ENCODE data around the gene ANXA2. TPM values are rescaled to one million over a fixed set of nuclear protein-coding genes. Genes with fewer than 3 reads are reported as not detected.
A peak's percentile ranks its signal among the peaks of the same experiment; 100 is the strongest.

The ANXA2 gene
- total RNA-seq (100 to 1,000 TPM; 326 to 733 (median 480) TPM), polyA plus RNA-seq (1,000 to 10,000 TPM in 1 of 3 donors, 100 to 1,000 TPM in 2; 314 to 1,002 (median 476) TPM)
- long read RNA-seq, donor 1, transcript ANXA2-204 (13 exons, 1,435 nt) = major isoform, 59 of 116 reads
- long read RNA-seq, donor 1, partial matches to known transcripts = 52 of 116 reads
- long read RNA-seq, donor 1, other reads (novel, unspliced or antisense) = 0 of 116 reads
- long read RNA-seq, donor 2, transcript ANXA2-204 (13 exons, 1,435 nt) = major isoform, 42 of 64 reads
- long read RNA-seq, donor 2, partial matches to known transcripts = 20 of 64 reads
- long read RNA-seq, donor 2, other reads (novel, unspliced or antisense) = 0 of 64 reads
- long read RNA-seq, donor 3, transcript ANXA2-204 (13 exons, 1,435 nt) = major isoform, 117 of 204 reads
- long read RNA-seq, donor 3, partial matches to known transcripts = 74 of 204 reads
- long read RNA-seq, donor 3, other reads (novel, unspliced or antisense) = 5 of 204 reads
- long read RNA-seq, donor 4, transcript ANXA2-203 (14 exons, 1,444 nt) = minor isoform, 41 of 1,073 reads
- long read RNA-seq, donor 4, transcript ANXA2-204 (13 exons, 1,435 nt) = major isoform, 931 of 1,073 reads
- long read RNA-seq, donor 4, partial matches to known transcripts = 34 of 1,073 reads
- long read RNA-seq, donor 4, other reads (novel, unspliced or antisense) = 62 of 1,073 reads
- long read RNA-seq, donor 5, transcript ANXA2-203 (14 exons, 1,444 nt) = minor isoform, 49 of 920 reads
- long read RNA-seq, donor 5, transcript ANXA2-202 (14 exons, 1,676 nt) = minor isoform, 5 of 920 reads
- long read RNA-seq, donor 5, transcript ANXA2-204 (13 exons, 1,435 nt) = major isoform, 801 of 920 reads
- long read RNA-seq, donor 5, partial matches to known transcripts = 22 of 920 reads
- long read RNA-seq, donor 5, other reads (novel, unspliced or antisense) = 42 of 920 reads
- long read RNA-seq, donor 6, transcript ANXA2-204 (13 exons, 1,435 nt) = major isoform, 513 of 603 reads
- long read RNA-seq, donor 6, transcript ANXA2-203 (14 exons, 1,444 nt) = minor isoform, 22 of 603 reads
- long read RNA-seq, donor 6, partial matches to known transcripts = 31 of 603 reads
- long read RNA-seq, donor 6, other reads (novel, unspliced or antisense) = 34 of 603 reads
- long read RNA-seq, donor 7, transcript ANXA2-204 (13 exons, 1,435 nt) = major isoform, 35 of 48 reads
- long read RNA-seq, donor 7, partial matches to known transcripts = 12 of 48 reads
- long read RNA-seq, donor 7, other reads (novel, unspliced or antisense) = 0 of 48 reads
- long read RNA-seq, donor 8, transcript ANXA2-204 (13 exons, 1,435 nt) = major isoform, 108 of 182 reads
- long read RNA-seq, donor 8, partial matches to known transcripts = 64 of 182 reads
- long read RNA-seq, donor 8, other reads (novel, unspliced or antisense) = 5 of 182 reads
- long read RNA-seq, donor 9, transcript ANXA2-203 (14 exons, 1,444 nt) = minor isoform, 5 of 128 reads
- long read RNA-seq, donor 9, transcript ANXA2-204 (13 exons, 1,435 nt) = major isoform, 56 of 128 reads
- long read RNA-seq, donor 9, partial matches to known transcripts = 59 of 128 reads
- long read RNA-seq, donor 9, other reads (novel, unspliced or antisense) = 5 of 128 reads
- long read RNA-seq, donor 10, transcript ANXA2-203 (14 exons, 1,444 nt) = minor isoform, 5 of 52 reads
- long read RNA-seq, donor 10, transcript ANXA2-204 (13 exons, 1,435 nt) = major isoform, 29 of 52 reads
- long read RNA-seq, donor 10, partial matches to known transcripts = 18 of 52 reads
- long read RNA-seq, donor 10, other reads (novel, unspliced or antisense) = 0 of 52 reads

- H3K36me3 ChIP-seq (replicated peaks in 1 of 2) = peaks cover 0 to 11% of the 10 kb centered on the region in 2 donors
- TF ChIP-seq, protein P1, sequence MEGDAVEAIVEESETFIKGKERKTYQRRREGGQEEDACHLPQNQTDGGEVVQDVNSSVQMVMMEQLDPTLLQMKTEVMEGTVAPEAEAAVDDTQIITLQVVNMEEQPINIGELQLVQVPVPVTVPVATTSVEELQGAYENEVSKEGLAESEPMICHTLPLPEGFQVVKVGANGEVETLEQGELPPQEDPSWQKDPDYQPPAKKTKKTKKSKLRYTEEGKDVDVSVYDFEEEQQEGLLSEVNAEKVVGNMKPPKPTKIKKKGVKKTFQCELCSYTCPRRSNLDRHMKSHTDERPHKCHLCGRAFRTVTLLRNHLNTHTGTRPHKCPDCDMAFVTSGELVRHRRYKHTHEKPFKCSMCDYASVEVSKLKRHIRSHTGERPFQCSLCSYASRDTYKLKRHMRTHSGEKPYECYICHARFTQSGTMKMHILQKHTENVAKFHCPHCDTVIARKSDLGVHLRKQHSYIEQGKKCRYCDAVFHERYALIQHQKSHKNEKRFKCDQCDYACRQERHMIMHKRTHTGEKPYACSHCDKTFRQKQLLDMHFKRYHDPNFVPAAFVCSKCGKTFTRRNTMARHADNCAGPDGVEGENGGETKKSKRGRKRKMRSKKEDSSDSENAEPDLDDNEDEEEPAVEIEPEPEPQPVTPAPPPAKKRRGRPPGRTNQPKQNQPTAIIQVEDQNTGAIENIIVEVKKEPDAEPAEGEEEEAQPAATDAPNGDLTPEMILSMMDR (IDR thresholded peaks at IDR 0.05) = no peak
- peak; percentile 80 to 92 for TF ChIP-seq POLR2A (IDR thresholded peaks at IDR 0.05)
- peaks cover 42 to 46% of the 10 kb centered on the region in 2 donors for H3K4me1 ChIP-seq (replicated peaks in 1 of 2)
- 0 to 1% (median 0%) methylated on average over 14 to 53 of the region's 53 CpGs for WGBS, 4 donors
- intact Hi-C loops (cut with DNase I) = no loop called here
- H3K27me3 ChIP-seq = no peaks in the 10 kb centered on the region
- peak; percentile 85 to 91 (median 88) for DNase-seq
- H3K9me3 ChIP-seq (replicated peaks in 1 of 3) = no peaks in the 10 kb centered on the region
- peak within 1 kb of the TSS; percentile 76 to 97 (median 89) for H3K27ac ChIP-seq
- peak within 1 kb of the TSS in 3 of 4 donors; percentile 77 to 84 (median 81) for H3K4me3 ChIP-seq
These were observed at the start of gene ANXA2 for GRCh38 chr15:60397772-60398445. Gene ANXA2 (minus strand): TSS chr15:60397986. CDS start chr15:60386075, 11,911 bp downstream.

GRCh38 chr15:60444289-60444912 lies 46.6 kb upstream of the ANXA2 start:
- Histone ChIP-seq H3K27me3 (no peaks in the 10 kb centered on the region), H3K4me1 (replicated peaks in 1 of 2) (peaks cover 5 to 7% of the 10 kb centered on the region in 2 donors), H3K36me3 (replicated peaks in 1 of 2) (peaks cover 0 to 22% of the 10 kb centered on the region in 2 donors), H3K4me3 (no peak overlapping the region), H3K27ac (no peak overlapping the region), H3K9me3 (replicated peaks in 1 of 3) (no peaks in the 10 kb centered on the region)
- no peak for DNase-seq
- intact Hi-C loops (cut with DNase I) = no loop called here
- 83 to 88% (median 84%) methylated on average over 6 of the region's 6 CpGs for WGBS, 4 donors
- TF ChIP-seq POLR2A (IDR thresholded peaks at IDR 0.05) = no peak
- TF ChIP-seq, protein P1 (IDR thresholded peaks at IDR 0.05) = peak; percentile 42 to 71 (median 56)

DNA sequence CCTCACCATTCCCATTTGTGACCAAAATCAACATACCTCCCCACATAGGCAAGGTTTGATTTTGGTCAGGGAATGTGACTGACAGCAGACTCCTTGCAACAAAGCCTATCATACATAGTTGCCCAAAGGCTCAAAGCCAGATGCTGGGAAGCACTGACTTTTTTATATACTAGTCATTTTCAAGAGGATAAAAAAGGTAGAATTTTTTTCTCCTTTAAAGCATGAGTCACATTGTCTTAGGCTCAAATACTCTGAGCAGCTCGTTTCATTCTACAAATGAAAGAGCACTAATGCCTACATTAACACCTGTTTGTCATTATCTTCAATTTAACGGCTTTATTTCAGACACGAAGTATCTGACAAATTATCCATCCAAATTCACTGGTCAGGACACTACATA lies 45.0 kb upstream of the ANXA2 start:
- H3K27ac ChIP-seq = no peak overlapping the region
- no peak overlapping the region for H3K4me3 ChIP-seq
- TF ChIP-seq, protein P1 (IDR thresholded peaks at IDR 0.05) = no peak
- no peak for TF ChIP-seq POLR2A (IDR thresholded peaks at IDR 0.05)
- DNase-seq = no peak
- WGBS, 4 donors = 65 to 80% (median 76%) methylated on average over 3 of the region's 3 CpGs
- H3K36me3 ChIP-seq (replicated peaks in 1 of 2) = peaks cover 0 to 9% of the 10 kb centered on the region in 2 donors
- intact Hi-C loops (cut with DNase I) = no loop called here
- no peaks in the 10 kb centered on the region for H3K9me3 ChIP-seq (replicated peaks in 1 of 3)
- no peaks in the 10 kb centered on the region for H3K27me3 ChIP-seq
- peaks cover 5 to 7% of the 10 kb centered on the region in 2 donors for H3K4me1 ChIP-seq (replicated peaks in 1 of 2)
